Endometrium (tissue), 2 donors: Measurements from ENCODE around the gene NSMCE1.

ENCODE experiments used
- FAIRE-seq: peaks from 2 replicates; lab custom pipeline; 2012; peaks lifted over from hg19 to GRCh38; lab: Jason Lieb, UNC
- donor health status: control.
- donor health status: control.

The NSMCE1 gene

GRCh38 chr16:27268376-27269299 is at the start of gene NSMCE1:
Gene NSMCE1 (minus strand): TSS chr16:27268772. CDS start chr16:27257570, 11,202 bp downstream.
- peak; percentile 57 for FAIRE-seq

GRCh38 chr16:27317738-27318391 is 49.3 kb upstream of the NSMCE1 start:
- no peak for FAIRE-seq

DNA sequence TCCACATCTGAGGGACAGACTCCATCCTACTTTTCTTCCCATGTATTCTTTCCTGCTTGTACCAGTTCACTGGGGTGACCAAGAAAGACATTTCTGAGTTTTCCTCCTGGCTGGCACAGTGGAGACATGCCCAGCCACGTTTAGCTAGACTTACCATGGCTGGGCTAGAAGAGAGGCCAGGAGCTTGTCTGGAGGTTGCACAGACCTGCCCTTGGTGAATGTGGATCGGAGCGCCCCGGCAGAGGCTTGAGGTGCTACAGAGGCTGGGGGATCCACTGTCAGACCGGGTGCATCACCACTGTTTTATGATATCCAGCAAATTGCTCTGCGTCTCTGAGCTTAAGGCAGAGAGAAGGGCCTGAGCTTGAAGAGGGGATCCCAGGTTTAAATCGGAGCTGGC is 48.7 kb upstream of the NSMCE1 start:
- FAIRE-seq: no peak

GRCh38 chr16:27316038-27316680 is 47.6 kb upstream of the NSMCE1 start:
- no peak for FAIRE-seq

- FAIRE-seq: no peak
Measured at GRCh38 chr16:27315333-27316037, 46.9 kb upstream of the NSMCE1 start.

DNA sequence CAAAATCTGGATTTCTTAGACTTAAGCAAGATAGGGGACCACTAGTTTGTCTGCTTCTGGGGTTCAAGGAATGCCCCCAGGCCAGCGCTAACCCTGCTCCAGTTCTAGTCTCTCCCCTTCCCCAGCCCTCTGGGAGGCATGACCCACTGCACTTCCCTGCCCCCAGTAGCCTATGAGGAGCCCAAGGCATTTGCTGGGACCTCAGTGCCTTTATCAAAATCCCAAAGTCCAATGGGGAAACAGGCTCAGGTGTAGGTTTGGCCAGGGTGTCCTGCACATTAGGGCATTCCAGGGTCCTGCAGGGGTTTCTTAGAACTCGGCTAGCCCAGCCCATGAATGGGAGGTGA is 46.4 kb upstream of the NSMCE1 start:
- FAIRE-seq: no peak

- no peak for FAIRE-seq
Measured at GRCh38 chr16:27314161-27314723, 45.7 kb upstream of the NSMCE1 start.

DNA sequence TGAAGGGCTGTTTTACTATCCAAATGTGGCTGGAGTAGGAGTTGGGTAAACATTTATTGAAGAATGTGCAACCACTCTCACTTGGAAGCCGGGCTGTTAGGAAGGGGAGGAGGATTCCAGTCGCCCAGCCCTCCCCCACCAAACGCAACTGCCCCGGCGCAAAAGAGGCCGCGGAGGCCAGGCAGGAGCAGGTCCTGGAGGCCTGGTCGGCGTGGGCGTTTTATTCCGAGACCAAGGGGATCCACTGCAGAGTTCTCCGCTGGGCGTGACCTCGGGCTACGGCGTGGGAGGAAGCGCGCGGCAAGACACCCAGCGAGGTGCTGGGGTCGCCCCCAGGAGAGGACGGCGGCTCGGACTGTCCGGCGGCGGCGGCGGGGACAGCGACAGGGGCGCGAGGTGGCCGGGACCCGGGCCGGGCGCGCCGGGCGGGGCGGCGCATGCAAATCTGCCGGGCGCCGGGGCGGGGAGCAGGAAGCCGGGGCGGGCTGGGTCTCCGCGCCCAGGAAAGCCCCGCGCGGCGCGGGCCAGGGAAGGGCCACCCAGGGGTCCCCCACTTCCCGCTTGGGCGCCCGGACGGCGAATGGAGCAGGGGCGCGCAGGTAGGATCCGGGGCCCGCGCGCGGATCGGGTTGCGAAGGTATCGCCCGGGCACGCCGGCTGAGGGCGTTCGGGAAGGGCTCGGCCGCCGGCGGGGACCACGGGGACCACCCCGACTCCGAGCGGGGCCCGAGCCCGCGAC is 45.0 kb upstream of the NSMCE1 start, which contains the start of gene IL4R:
IL4R (plus strand) TSS at position 553 of the 739 bp plus-strand sequence. CDS start 26,230 bp downstream, outside the sequence.
- FAIRE-seq: no peak

DNA sequence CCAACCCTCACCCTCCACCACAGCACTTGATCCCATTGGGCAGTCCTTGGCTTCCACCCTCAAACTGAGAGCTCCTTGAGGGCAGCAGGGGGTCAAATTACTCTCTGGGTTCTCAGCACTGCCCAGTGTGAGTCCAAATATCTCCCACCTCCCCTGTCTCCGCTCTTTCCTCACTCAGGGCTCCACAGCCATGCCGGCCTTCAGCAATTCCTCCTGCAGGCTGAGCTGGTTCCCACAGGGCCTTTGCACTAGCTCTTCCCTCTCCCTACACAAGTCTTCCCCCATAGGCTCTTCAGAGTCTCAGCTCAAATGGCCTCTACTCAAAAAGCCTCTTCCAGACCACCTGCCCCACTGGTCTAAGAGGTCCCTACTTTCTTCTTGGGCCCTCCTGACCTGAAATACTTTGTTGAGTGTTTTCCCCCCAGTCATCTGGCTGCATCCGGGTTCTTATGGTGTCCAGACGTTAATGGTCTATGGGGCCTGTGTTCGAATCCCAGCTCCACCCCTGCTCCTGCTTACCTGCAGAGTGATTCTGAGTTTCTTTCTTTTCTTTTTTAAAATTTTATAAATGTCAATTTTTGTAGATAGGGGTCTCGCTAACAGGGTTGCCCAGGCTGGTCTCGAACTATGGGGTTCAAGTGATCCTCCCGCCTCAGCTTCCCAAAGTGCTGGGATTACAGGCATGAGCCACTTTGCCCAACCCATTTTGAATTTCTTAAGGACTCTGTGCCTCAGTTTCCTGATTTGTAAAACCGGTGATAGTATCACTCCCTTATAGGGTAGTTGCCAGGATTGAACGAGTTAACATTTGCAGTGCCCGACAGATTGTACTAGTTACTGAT is 44.2 kb upstream of the NSMCE1 start:
- no peak for FAIRE-seq

DNA sequence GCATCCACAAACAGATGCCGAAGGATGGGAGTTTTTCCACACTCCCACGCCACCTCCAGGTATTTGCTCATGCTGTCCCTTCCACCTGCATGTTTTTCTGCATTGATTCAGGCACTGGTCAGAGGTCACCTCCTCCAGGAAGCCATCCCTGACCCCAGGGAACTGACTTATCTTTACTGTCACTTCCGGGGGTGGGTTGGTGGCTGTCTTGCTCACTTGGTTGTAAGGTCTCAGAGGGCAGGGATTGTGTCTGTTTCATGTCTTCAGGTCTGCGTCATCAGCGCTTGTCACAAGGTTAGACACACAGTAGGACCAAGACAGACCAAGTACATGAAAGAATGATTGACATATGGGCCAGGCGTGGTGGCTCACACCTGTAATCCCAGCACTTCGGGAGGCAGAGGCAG is 43.3 kb upstream of the NSMCE1 start:
- FAIRE-seq: no peak

DNA sequence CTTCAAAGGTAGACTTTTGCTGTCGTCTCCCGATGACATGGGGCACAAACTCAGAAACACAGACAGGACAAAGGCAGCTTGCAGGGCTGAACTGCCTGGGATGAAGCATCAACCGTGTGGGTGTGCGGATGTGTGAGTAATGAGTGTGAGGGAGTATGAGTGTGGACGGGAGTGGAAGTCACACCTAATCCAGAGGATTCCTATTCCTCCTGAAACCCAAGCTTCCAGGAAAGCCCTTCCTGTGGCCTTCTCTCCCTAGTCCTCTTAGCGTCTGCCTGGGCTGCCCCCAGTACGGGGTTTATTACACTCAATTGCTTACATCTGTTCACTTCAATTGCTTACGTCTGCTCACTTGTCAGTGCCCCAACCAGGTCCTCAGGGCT is 42.9 kb upstream of the NSMCE1 start:
- FAIRE-seq: no peak

DNA sequence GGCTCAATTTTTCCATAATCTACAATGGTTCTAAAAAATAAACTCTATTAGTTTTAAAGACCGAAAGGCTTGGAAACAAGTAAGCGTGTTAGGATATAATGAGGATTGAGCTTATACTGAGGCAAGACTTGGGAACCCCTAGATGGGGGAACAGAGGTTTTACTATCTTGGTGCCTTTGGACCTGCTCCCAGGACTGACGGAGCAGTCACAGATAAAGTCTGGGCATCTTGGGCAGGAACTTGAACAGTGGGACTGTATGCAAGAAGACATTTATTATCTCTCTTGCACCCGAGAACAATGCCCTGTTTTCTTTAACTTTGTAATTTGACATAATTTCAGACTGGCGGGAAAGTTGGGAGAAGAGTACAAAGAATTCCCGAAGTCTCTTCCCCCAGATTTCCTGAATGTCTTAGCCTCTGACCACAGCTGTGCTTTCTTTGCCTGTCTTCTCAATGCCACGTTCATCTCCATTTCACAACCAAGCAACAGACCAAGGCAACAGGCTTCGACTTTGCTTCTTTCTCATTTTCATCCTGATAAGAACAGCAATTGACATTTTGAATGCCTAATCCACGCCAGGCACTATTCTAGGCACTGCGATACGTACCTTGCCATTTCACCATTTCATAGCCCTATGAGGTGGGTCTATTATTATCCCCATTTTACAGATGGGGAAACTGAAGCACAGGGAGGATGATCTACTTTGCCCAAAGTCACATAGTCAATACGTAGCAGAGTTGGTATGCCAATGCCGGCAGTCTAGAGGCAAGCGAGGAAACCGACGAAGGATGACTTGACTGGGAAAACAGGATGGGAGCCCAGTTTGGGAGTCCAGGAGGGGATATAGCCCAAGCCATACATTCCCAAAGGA is 42.2 kb upstream of the NSMCE1 start:
- no peak for FAIRE-seq

DNA sequence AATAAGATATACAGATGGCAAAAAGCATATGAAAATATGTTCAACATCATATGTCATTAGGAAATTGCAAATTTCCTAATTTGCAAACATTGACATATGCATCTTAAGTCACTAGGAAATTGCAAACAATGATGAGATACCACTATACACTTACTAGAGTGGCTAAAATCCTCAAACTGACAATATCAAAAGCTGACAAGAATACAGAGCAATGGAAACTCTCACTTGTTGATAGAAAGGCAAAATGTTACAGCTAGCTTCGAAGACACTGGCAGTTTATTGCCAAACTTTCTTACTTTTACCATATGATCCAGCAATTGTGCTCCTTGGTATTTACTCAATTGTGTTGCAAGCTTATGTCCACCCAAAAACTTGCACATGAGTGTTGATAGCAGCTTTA is 40.2 kb upstream of the NSMCE1 start:
- no peak for FAIRE-seq

DNA sequence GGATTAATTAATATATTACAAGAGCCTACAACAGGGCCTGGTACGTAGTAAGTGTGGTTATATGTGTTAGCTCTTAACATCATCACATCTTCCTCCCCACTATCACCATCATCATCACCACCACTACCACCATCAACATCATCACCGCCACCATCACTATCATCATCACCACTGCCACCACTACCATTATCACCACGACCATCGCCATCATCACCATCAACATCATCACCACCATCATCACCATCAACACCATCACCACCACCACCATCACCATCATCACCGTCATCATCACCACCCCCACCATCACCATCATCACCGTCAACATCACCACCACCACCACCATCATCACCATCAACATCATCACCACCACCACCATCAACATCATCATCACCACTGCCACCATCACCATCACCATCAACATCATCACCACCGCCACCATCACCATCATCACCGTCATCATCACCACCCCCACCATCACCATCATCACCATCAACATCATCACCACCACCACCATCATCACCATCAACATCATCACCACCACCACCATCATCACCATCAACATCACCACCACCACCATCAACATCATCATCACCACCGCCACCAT is 37.4 kb upstream of the NSMCE1 start:
- FAIRE-seq: no peak

- FAIRE-seq: no peak
Measured at GRCh38 chr16:27304881-27305745, 36.5 kb upstream of the NSMCE1 start.

GRCh38 chr16:27304102-27304501 is 35.5 kb upstream of the NSMCE1 start:
- FAIRE-seq: no peak

DNA sequence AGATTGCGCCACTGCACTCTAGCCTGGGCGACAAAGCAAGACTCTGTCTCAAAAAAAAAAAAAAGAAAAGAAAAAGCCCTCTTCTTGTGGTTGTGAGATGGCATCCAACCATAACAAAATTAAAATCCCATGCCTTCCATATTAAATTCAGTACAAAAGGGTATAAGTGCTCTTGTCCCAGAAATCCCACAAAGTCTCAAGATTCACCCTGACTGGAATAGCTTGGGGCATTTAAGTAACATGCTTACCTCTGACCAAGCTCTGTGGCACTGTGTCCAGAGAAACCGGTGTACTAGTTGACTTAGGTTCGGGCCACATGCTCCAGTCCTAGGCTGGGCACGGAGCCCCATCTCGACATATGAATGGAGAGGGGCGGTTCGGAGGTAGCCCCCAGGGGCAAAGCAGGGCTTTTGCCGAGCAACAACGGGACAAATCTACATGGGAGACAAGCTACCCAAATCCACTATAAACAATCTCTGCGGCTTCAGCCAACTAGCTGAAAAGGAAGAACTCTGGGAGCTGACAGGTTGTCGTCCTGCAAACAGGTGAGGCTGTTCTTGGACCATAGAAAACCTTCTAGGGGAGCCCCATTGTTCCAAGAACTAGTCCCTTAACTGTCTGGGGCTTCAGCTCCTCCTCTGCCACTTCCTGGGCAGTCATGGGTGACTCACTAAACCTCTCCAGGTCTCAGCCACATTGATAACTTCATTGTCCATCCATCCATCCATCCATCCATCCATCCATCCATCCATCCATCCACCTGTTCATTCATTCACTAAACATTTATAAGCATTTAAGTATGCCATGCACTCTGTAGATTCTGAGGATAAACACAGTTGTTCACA is 34.9 kb upstream of the NSMCE1 start:
- no peak for FAIRE-seq
